Neural cell (in vitro differentiated cells): ENCODE results near the gene BCL2A1. TPM values are rescaled to one million over a fixed set of nuclear protein-coding genes. Genes with fewer than 3 reads are reported as not detected.

Experiments
- H2AFZ ChIP-seq: fragments of 200-600, 300-800 bp; sonication (generic), shearing (Covaris generic); 2 replicates; pipeline ENCODE4 v1.6.0; 2014; ENCODE audit warnings: low read depth, mild to moderate bottlenecking, antibody characterized with exemption, low read length, moderate library complexity
- H3F3A ChIP-seq: fragments of 200-600 bp; shearing (Covaris generic); 2 replicates; pipeline ENCODE4 v1.6.1; 2016; ENCODE audit warnings: mild to moderate bottlenecking, moderate library complexity, mixed read lengths, antibody characterized with exemption, low read length; ENCODE audit not compliant: insufficient read depth, poor library complexity, severe bottlenecking
- H3K27ac ChIP-seq: fragments of 200-600, 300-800 bp; sonication (generic), shearing (Covaris generic); 2 replicates; pipeline ENCODE4 v1.5.1; 2014; ENCODE audit warnings: mild to moderate bottlenecking, low read length, moderate library complexity
- H3K27me3 ChIP-seq: fragments of 300-800, 200-600 bp; sonication (generic), shearing (Covaris generic); 2 replicates; pipeline ENCODE4 v1.6.0; 2014; ENCODE audit warnings: mild to moderate bottlenecking, low read depth, low read length, moderate library complexity; ENCODE audit not compliant: insufficient read depth
- H3K36me3 ChIP-seq: fragments of 300-800, 200-600 bp; sonication (generic), shearing (Covaris generic); 2 replicates; pipeline ENCODE4 v1.5.1; 2014; ENCODE audit warnings: mild to moderate bottlenecking, antibody characterized with exemption, low read length, moderate library complexity; ENCODE audit not compliant: insufficient read depth
- H3K4me2 ChIP-seq: fragments of 300-800, 200-600 bp; sonication (generic), shearing (Covaris generic); 2 replicates; pipeline ENCODE4 v1.6.0; 2014; ENCODE audit warnings: mild to moderate bottlenecking, low read length
- H3K4me3 ChIP-seq: fragments of 300-800, 200-600 bp; sonication (generic), shearing (Covaris generic); 2 replicates; pipeline ENCODE4 v1.5.1; 2014; ENCODE audit warnings: mild to moderate bottlenecking, low read length, moderate library complexity
- H3K79me2 ChIP-seq: fragments of 200-600 bp; shearing (Covaris generic); replicated peaks from 2 replicates; pipeline ENCODE4 v1.6.0; 2014; ENCODE audit warnings: mild to moderate bottlenecking, low read length, moderate library complexity; ENCODE audit not compliant: insufficient read depth
- H3K9ac ChIP-seq: fragments of 300-800, 200-600 bp; sonication (generic), shearing (Covaris generic); 2 replicates; pipeline ENCODE4 v1.6.1; 2016; ENCODE audit warnings: mild to moderate bottlenecking, low read length, mixed read lengths
- H3K9me2 ChIP-seq: fragments of 200-600 bp; shearing (Covaris generic); 2 replicates; pipeline ENCODE4 v1.6.1; 2016; ENCODE audit warnings: mild to moderate bottlenecking, low read length, mixed read lengths; ENCODE audit not compliant: insufficient read depth
- H3K9me3 ChIP-seq: fragments of 200-600, 300-800 bp; sonication (generic), shearing (Covaris generic); 2 replicates; pipeline ENCODE4 v1.6.1; 2016; ENCODE audit warnings: mild to moderate bottlenecking, mixed run types, low read length, moderate library complexity, mixed read lengths
- H4K20me1 ChIP-seq: fragments of 200-600 bp; shearing (Covaris generic); 2 replicates; pipeline ENCODE4 v1.6.1; 2016; ENCODE audit warnings: mild to moderate bottlenecking, mixed run types; ENCODE audit not compliant: insufficient read depth
- CTCF ChIP-seq: fragments of 450-650 bp; IDR thresholded peaks from 2 replicates; pipeline ENCODE4 v1.5.1; 2014; ENCODE audit warnings: antibody characterized with exemption, mild to moderate bottlenecking, moderate library complexity; ENCODE audit not compliant: poor library complexity, severe bottlenecking
- EP300 ChIP-seq: fragments of 450-650 bp; conservative IDR thresholded peaks from 2 replicates; pipeline ENCODE4 v1.6.1; 2014; ENCODE audit warnings: antibody characterized with exemption, mild to moderate bottlenecking, moderate library complexity; ENCODE audit not compliant: poor library complexity, severe bottlenecking
- EZH2 ChIP-seq: fragments of 200-600, 300-800 bp; shearing (Covaris generic), sonication (generic); IDR thresholded peaks from 2 replicates; pipeline ENCODE4 v1.6.1; 2014; ENCODE audit warnings: antibody characterized with exemption, low read length, borderline replicate concordance, mild to moderate bottlenecking; ENCODE audit not compliant: insufficient read depth, poor library complexity, severe bottlenecking
- MXI1 ChIP-seq: fragments of 450-650 bp; conservative IDR thresholded peaks from 2 replicates; pipeline ENCODE4 v1.6.1; 2014; ENCODE audit warnings: antibody characterized with exemption, mild to moderate bottlenecking; ENCODE audit not compliant: poor library complexity, severe bottlenecking
- POLR2AphosphoS5 ChIP-seq: IDR thresholded peaks from 2 replicates; pipeline ENCODE4 v1.6.1; 2012
- RAD21 ChIP-seq: fragments of 450-650 bp; conservative IDR thresholded peaks from 2 replicates; pipeline ENCODE4 v1.6.1; 2014; ENCODE audit warnings: antibody characterized with exemption, mild to moderate bottlenecking, moderate library complexity
- SMC3 ChIP-seq: fragments of 450-650 bp; conservative IDR thresholded peaks from 2 replicates; pipeline ENCODE4 v1.6.1; 2014; ENCODE audit warnings: antibody characterized with exemption, mild to moderate bottlenecking, moderate library complexity; ENCODE audit not compliant: poor library complexity
- TAF1 ChIP-seq: IDR thresholded peaks from 2 replicates; pipeline ENCODE4 v1.6.1; 2012; ENCODE audit warnings: low read depth
- polyA plus RNA-seq: library from polyadenylated mRNA; depleted of rRNA; stranded (reverse); fragments of >200 nt; gene quantifications from 2 replicates; pipeline ENCODE4 v1.2.3, GENCODE V29; 2014
- TF ChIP-seq, protein P1 (sequence below): IDR thresholded peaks from 2 replicates; pipeline ENCODE4 v1.6.1; 2012; ENCODE audit warnings: borderline replicate concordance

BCL2A1 gene
- polyA plus RNA-seq, 1 donor from 2014 or later = not detected

DNA sequence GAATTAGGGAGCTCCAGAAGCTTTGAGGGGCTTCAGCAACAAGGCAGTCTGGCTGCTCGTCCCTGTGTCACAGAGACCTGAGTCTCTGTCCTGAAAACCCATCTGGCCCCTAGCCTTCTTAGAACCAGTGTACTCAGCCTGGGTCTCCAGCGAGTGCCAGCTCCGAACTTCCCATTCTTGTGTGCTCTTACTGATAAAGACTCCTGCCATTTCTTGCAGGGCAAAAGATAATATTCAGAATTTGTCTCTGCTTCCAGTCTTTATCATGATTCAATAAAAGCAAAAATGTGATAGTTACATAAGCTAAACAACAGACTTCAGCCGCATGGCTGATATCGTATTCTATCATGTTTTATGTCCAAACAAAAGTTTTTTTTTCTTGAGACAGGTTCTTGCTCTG, 36.0 kb upstream of the BCL2A1 start:
- H3K9me2 ChIP-seq = no peaks in the 10 kb centered on the region
- no peak for TF ChIP-seq CTCF
- TF ChIP-seq RAD21 = no peak
- no peak for TF ChIP-seq EZH2
- TF ChIP-seq EP300 = no peak
- TF ChIP-seq, protein P1, sequence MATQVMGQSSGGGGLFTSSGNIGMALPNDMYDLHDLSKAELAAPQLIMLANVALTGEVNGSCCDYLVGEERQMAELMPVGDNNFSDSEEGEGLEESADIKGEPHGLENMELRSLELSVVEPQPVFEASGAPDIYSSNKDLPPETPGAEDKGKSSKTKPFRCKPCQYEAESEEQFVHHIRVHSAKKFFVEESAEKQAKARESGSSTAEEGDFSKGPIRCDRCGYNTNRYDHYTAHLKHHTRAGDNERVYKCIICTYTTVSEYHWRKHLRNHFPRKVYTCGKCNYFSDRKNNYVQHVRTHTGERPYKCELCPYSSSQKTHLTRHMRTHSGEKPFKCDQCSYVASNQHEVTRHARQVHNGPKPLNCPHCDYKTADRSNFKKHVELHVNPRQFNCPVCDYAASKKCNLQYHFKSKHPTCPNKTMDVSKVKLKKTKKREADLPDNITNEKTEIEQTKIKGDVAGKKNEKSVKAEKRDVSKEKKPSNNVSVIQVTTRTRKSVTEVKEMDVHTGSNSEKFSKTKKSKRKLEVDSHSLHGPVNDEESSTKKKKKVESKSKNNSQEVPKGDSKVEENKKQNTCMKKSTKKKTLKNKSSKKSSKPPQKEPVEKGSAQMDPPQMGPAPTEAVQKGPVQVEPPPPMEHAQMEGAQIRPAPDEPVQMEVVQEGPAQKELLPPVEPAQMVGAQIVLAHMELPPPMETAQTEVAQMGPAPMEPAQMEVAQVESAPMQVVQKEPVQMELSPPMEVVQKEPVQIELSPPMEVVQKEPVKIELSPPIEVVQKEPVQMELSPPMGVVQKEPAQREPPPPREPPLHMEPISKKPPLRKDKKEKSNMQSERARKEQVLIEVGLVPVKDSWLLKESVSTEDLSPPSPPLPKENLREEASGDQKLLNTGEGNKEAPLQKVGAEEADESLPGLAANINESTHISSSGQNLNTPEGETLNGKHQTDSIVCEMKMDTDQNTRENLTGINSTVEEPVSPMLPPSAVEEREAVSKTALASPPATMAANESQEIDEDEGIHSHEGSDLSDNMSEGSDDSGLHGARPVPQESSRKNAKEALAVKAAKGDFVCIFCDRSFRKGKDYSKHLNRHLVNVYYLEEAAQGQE = no peak
- no peak for TF ChIP-seq SMC3
- no peak for TF ChIP-seq POLR2AphosphoS5
- no peak for TF ChIP-seq TAF1
- no peak for TF ChIP-seq MXI1
- no peaks in the 10 kb centered on the region for H4K20me1 ChIP-seq
- no peak overlapping the region for H2AFZ ChIP-seq
- H3K4me2 ChIP-seq = no peak overlapping the region
- no peaks in the 10 kb centered on the region for H3K9me3 ChIP-seq
- no peak overlapping the region for H3K9ac ChIP-seq
- H3K79me2 ChIP-seq = no peaks in the 10 kb centered on the region
- no peak overlapping the region for H3K4me3 ChIP-seq
- H3K27me3 ChIP-seq = no peaks in the 10 kb centered on the region
- no peak overlapping the region for H3K27ac ChIP-seq
- H3K36me3 ChIP-seq = no peaks in the 10 kb centered on the region
- H3F3A ChIP-seq = no peaks in the 10 kb centered on the region

DNA sequence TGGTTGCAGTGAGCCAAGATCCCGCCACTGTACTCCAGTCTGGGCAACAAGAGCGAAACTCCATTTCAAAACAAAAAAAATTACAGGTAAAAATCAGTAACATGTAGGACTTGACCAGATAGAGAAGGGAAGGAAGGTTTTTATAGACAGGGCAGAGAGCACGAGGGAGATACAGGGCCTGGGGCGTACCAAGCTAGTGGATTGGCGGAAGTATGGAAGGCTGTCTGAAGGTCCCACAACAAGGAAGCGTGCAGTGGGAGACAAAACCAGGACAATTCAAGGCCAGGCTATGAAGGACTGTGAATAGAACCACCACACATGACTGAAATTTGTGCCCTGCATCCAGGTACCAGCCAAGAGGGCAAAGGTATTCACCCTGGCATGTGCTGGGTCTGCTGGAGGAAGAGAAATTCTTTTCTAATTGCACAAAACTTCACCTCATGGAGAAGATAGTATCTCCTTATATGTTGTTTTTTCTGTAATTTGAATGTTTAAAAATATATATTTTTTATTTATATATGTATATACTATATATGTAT, 33.0 kb upstream of the BCL2A1 start:
- H3K9ac ChIP-seq = no peak overlapping the region
- H3K27ac ChIP-seq = no peak overlapping the region
- H3K4me3 ChIP-seq = no peak overlapping the region
- no peak overlapping the region for H2AFZ ChIP-seq
- TF ChIP-seq CTCF (no peak), POLR2AphosphoS5 (no peak), MXI1 (no peak), EZH2 (no peak)
- H3F3A ChIP-seq = no peaks in the 10 kb centered on the region
- H3K4me2 ChIP-seq = no peak overlapping the region
- no peaks in the 10 kb centered on the region for H3K79me2 ChIP-seq
- no peaks in the 10 kb centered on the region for H3K36me3 ChIP-seq
- H3K9me3 ChIP-seq = no peaks in the 10 kb centered on the region
- H4K20me1 ChIP-seq = no peaks in the 10 kb centered on the region
- H3K27me3 ChIP-seq = no peaks in the 10 kb centered on the region
- H3K9me2 ChIP-seq = no peaks in the 10 kb centered on the region
